ENCODE results near the gene WDR3.

DNA sequence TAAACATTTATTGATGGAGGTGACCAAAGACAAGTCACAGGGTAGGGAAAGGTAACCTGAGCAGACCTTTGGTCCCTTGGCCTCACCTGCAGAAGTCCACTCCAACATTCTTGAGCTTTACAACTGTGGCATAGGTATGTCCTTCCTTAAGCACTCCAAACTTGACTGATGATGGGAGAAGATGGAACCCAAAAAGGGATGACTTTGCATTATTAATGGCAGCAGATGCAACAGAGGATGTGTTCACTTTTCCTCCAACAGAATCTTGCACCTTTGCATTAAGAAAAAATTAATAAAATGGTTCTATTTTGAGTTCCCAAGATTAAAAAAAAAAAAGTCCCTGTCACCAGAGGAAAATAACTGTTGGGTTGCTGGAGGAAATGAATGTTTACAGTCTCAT lies 42.2 kb downstream of the WDR3 start:
- TF ChIP-seq MYC (IDR thresholded peaks at IDR 0.05; ENCODE audit: low read depth, low read length) (no peak), CTCF (IDR thresholded peaks at IDR 0.05; ENCODE audit: extremely low read depth in 1 of 2, insufficient read depth in 1 of 2, low read depth in 1 of 2, low read length in 2 of 2) (no peak), JUN (IDR thresholded peaks at IDR 0.05; ENCODE audit: borderline replicate concordance, insufficient read depth, insufficient read length, low read depth) (no peak), EZH2 (IDR thresholded peaks at IDR 0.05; ENCODE audit: borderline replicate concordance, low read depth, low read length, severe bottlenecking) (no peak)

Data from endothelial cell of umbilical vein (primary cell).